NT2/D1 (cell line): Measurements from ENCODE around the gene TUBA1C.
"Not testable (repeated sequence)": the region's sequence is repeated elsewhere in the genome, so short reads cannot be mapped to it uniquely, and the experiment has no call there.

Source experiments
- DNase-seq: peaks from one replicate; pipeline ENCODE4 v3.0.0-alpha.2; 2011; ENCODE audit warnings: low read depth, low spot score
- H3K27me3 ChIP-seq: 2 replicates; pipeline ENCODE4 v1.6.0; 2011; ENCODE audit warnings: mild to moderate bottlenecking; ENCODE audit not compliant: insufficient read length, insufficient read depth
- H3K36me3 ChIP-seq: 2 replicates; pipeline ENCODE4 v1.6.1; 2011; ENCODE audit warnings: mild to moderate bottlenecking, low read length, mixed read lengths; ENCODE audit not compliant: insufficient read depth, insufficient read length
- H3K4me1 ChIP-seq: 2 replicates; pipeline ENCODE4 v1.5.1; 2011; ENCODE audit not compliant: insufficient read depth, insufficient read length
- H3K4me3 ChIP-seq: 2 replicates; pipeline ENCODE4 v1.5.1; 2011; ENCODE audit warnings: low read depth; ENCODE audit not compliant: insufficient read length
- H3K9ac ChIP-seq: 2 replicates; pipeline ENCODE4 v1.6.0; 2011; ENCODE audit warnings: low read depth; ENCODE audit not compliant: insufficient read length
- H3K9me3 ChIP-seq: 2 replicates; pipeline ENCODE4 v1.5.1; 2011; ENCODE audit warnings: mild to moderate bottlenecking, low read length; ENCODE audit not compliant: insufficient read depth
- SUZ12 ChIP-seq: IDR thresholded peaks from 2 replicates; pipeline ENCODE4 v1.6.1; 2011; ENCODE audit not compliant: insufficient read length, insufficient read depth; ENCODE audit errors: extremely low read depth
- YY1 ChIP-seq: IDR thresholded peaks from 2 replicates; pipeline ENCODE4 v1.6.1; 2011; ENCODE audit not compliant: insufficient read length, insufficient read depth
- ZNF274 ChIP-seq: IDR thresholded peaks from 2 replicates; pipeline ENCODE4 v1.6.1; 2011; ENCODE audit warnings: mild to moderate bottlenecking, low read depth, low read length

Gene TUBA1C

GRCh38 chr12:49255857-49256637, 8.8 kb upstream of the TUBA1C start:
- Histone ChIP-seq H3K27me3 (no peaks in the 10 kb centered on the region), H3K9ac (no peak overlapping the region), H3K4me3 (no peak overlapping the region), H3K9me3 (no peaks in the 10 kb centered on the region), H3K36me3 (no peaks in the 10 kb centered on the region), H3K4me1 (no peaks in the 10 kb centered on the region)
- no peak for DNase-seq
- TF ChIP-seq YY1 (no peak), SUZ12 (no peak), ZNF274 (no peak)

- H3K4me1 ChIP-seq, H3K9me3 ChIP-seq, H3K9ac ChIP-seq, DNase-seq, H3K4me3 ChIP-seq, H3K27me3 ChIP-seq, H3K36me3 ChIP-seq: not testable (repeated sequence)
These were observed 7.2 kb upstream of the TUBA1C start for GRCh38 chr12:49257508-49258184.

GRCh38 chr12:49259452-49259851, 5.4 kb upstream of the TUBA1C start:
- Histone ChIP-seq H3K9ac (no peak overlapping the region), H3K4me3 (no peak overlapping the region), H3K4me1 (no peaks in the 10 kb centered on the region), H3K27me3 (no peaks in the 10 kb centered on the region), H3K36me3 (no peaks in the 10 kb centered on the region), H3K9me3 (no peaks in the 10 kb centered on the region)
- no peak for TF ChIP-seq ZNF274
- no peak for TF ChIP-seq YY1
- TF ChIP-seq SUZ12, result no peak
- no peak for DNase-seq

GRCh38 chr12:49260166-49260565, 4.7 kb upstream of the TUBA1C start:
- Histone ChIP-seq H3K9ac (no peak overlapping the region), H3K9me3 (no peaks in the 10 kb centered on the region), H3K4me1 (no peaks in the 10 kb centered on the region), H3K36me3 (peaks cover 1% of the 10 kb centered on the region), H3K4me3 (no peak overlapping the region), H3K27me3 (no peaks in the 10 kb centered on the region)
- TF ChIP-seq SUZ12 (no peak), YY1 (no peak), ZNF274 (no peak)
- no peak for DNase-seq

GRCh38 chr12:49260571-49261363, 4.1 kb upstream of the TUBA1C start:
- no peak overlapping the region for H3K4me3 ChIP-seq
- H3K4me1 ChIP-seq, result no peaks in the 10 kb centered on the region
- TF ChIP-seq SUZ12 (no peak), ZNF274 (no peak), YY1 (no peak)
- no peaks in the 10 kb centered on the region for H3K27me3 ChIP-seq
- no peak overlapping the region for H3K9ac ChIP-seq
- no peaks in the 10 kb centered on the region for H3K9me3 ChIP-seq
- H3K36me3 ChIP-seq, result peaks cover 7% of the 10 kb centered on the region
- DNase-seq, result no peak

- Histone ChIP-seq H3K9me3 (no peaks in the 10 kb centered on the region), H3K9ac (no peak overlapping the region), H3K4me1 (no peaks in the 10 kb centered on the region), H3K27me3 (no peaks in the 10 kb centered on the region), H3K4me3 (no peak overlapping the region), H3K36me3 (peaks cover 16% of the 10 kb centered on the region)
- no peak for DNase-seq
- TF ChIP-seq ZNF274 (no peak), SUZ12 (no peak), YY1 (no peak)
These were observed 3.2 kb upstream of the TUBA1C start for GRCh38 chr12:49261721-49262120.

GRCh38 chr12:49263400-49263763, 1.5 kb upstream of the TUBA1C start:
- TF ChIP-seq ZNF274, result no peak
- Histone ChIP-seq H3K27me3 (no peaks in the 10 kb centered on the region), H3K9me3 (no peaks in the 10 kb centered on the region), H3K4me3 (peak overlapping the region; percentile 16), H3K9ac (peak overlapping the region; percentile 59), H3K4me1 (no peaks in the 10 kb centered on the region), H3K36me3 (peaks cover 30% of the 10 kb centered on the region)
- no peak for DNase-seq
